Measurements from ENCODE around the gene ZNF547.

The ZNF547 gene

GRCh38 chr19:57377498-57378146 lies 14.3 kb downstream of the ZNF547 start:
- Histone ChIP-seq H3K36me3 (ENCODE audit: control insufficient read depth in 2 of 2, insufficient read depth in 1 of 2, low read length in 2 of 2) (peaks cover 14 to 50% of the 10 kb centered on the region in 2 experiments), H3K4me1 (ENCODE audit: control insufficient read depth, insufficient read depth, low read length) (no peaks in the 10 kb centered on the region), H3K27ac (ENCODE audit: extremely low read depth, low read depth, low read length) (no peak overlapping the region), H3K9me3 (ENCODE audit: control insufficient read depth, insufficient read depth, low read depth, low read length) (peaks cover 6% of the 10 kb centered on the region; the same call in 1 of the 2 replicates), H3K4me3 (ENCODE audit: low read depth, low read length) (no peak overlapping the region)
- ChIA-PET CTCF (no interaction called here), POLR2A (no interaction called here)
- peak; percentile 82 for TF ChIP-seq SETDB1 (IDR thresholded peaks at IDR 0.05; ENCODE audit: insufficient read length, low read length)
- TF ChIP-seq, protein P1, sequence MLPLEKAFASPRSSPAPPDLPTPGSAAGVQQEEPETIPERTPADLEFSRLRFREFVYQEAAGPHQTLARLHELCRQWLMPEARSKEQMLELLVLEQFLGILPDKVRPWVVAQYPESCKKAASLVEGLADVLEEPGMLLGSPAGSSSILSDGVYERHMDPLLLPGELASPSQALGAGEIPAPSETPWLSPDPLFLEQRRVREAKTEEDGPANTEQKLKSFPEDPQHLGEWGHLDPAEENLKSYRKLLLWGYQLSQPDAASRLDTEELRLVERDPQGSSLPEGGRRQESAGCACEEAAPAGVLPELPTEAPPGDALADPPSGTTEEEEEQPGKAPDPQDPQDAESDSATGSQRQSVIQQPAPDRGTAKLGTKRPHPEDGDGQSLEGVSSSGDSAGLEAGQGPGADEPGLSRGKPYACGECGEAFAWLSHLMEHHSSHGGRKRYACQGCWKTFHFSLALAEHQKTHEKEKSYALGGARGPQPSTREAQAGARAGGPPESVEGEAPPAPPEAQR (tag by site-specific recombination; IDR thresholded peaks at IDR 0.05) = no peak
- TF ChIP-seq, protein P2, sequence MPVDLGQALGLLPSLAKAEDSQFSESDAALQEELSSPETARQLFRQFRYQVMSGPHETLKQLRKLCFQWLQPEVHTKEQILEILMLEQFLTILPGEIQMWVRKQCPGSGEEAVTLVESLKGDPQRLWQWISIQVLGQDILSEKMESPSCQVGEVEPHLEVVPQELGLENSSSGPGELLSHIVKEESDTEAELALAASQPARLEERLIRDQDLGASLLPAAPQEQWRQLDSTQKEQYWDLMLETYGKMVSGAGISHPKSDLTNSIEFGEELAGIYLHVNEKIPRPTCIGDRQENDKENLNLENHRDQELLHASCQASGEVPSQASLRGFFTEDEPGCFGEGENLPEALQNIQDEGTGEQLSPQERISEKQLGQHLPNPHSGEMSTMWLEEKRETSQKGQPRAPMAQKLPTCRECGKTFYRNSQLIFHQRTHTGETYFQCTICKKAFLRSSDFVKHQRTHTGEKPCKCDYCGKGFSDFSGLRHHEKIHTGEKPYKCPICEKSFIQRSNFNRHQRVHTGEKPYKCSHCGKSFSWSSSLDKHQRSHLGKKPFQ (tag by site-specific recombination; IDR thresholded peaks at IDR 0.05) = 0 out of 2 replicates have a peak, but pooled peaks have one; percentile 15
- no peak for TF ChIP-seq ZNF561 (tag by site-specific recombination; IDR thresholded peaks at IDR 0.05; ENCODE audit: borderline replicate concordance)
- TF ChIP-seq ZNF404 (tag by site-specific recombination; IDR thresholded peaks at IDR 0.05) = no peak
- no peak for TF ChIP-seq ZNF274 (IDR thresholded peaks at IDR 0.05; ENCODE audit: low read length)
- TF ChIP-seq ZNF274 (tag by site-specific recombination; IDR thresholded peaks at IDR 0.05; ENCODE audit: borderline replicate concordance) = peak; percentile 71; the same call in 1 of the 2 replicates
- no peak for TF ChIP-seq ZFP37 (tag by site-specific recombination; IDR thresholded peaks at IDR 0.05)
- TF ChIP-seq, protein P3, sequence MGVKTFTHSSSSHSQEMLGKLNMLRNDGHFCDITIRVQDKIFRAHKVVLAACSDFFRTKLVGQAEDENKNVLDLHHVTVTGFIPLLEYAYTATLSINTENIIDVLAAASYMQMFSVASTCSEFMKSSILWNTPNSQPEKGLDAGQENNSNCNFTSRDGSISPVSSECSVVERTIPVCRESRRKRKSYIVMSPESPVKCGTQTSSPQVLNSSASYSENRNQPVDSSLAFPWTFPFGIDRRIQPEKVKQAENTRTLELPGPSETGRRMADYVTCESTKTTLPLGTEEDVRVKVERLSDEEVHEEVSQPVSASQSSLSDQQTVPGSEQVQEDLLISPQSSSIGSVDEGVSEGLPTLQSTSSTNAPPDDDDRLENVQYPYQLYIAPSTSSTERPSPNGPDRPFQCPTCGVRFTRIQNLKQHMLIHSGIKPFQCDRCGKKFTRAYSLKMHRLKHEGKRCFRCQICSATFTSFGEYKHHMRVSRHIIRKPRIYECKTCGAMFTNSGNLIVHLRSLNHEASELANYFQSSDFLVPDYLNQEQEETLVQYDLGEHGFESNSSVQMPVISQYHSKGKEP (tag by site-specific recombination; IDR thresholded peaks at IDR 0.05) = no peak
- TF ChIP-seq ZBTB10 (tag by site-specific recombination; IDR thresholded peaks at IDR 0.05) = no peak
- no peak for TF ChIP-seq KLF1 (tag by site-specific recombination; IDR thresholded peaks at IDR 0.05)

DNA sequence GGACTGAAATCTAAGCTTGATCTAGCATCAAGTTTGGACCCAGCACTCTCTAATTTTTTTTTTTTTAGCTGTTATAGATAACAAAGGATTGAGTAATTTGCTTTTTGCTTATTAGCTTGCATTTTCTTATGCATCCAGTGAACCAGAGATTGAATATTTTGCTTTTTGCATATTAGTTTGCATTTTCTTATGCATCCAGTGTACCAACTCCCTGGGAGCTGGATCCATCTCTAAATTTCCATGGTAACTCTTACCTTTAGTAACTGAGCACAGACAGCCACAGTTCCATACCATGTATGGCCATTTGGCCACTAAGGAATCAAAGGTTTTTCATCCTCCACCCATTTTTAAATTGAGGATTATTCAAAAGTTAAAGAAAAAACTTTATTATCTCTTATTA lies 17.6 kb downstream of the ZNF547 start:
- no peaks in the 10 kb centered on the region for H3K4me1 ChIP-seq (ENCODE audit: control insufficient read depth, insufficient read depth, low read length)
- peaks cover 6% of the 10 kb centered on the region; the same call in 1 of the 2 replicates for H3K9me3 ChIP-seq (ENCODE audit: control insufficient read depth, insufficient read depth, low read depth, low read length)
- no peak overlapping the region for H3K4me3 ChIP-seq (ENCODE audit: low read depth, low read length)
- POLR2A ChIA-PET = interaction anchor here (0.6 kb wide), 1 partner anchor 31 kb away, joined by 3 read pairs; no protein-coding TSS in a partner anchor
- no peak overlapping the region for H3K27ac ChIP-seq (ENCODE audit: extremely low read depth, low read depth, low read length)
- H3K36me3 ChIP-seq (ENCODE audit: control insufficient read depth in 2 of 2, insufficient read depth in 1 of 2, low read length in 2 of 2) = peaks cover 6 to 25% of the 10 kb centered on the region in 2 experiments
- CTCF ChIA-PET = no interaction called here
- TF ChIP-seq ZNF423 (tag by site-specific recombination; IDR thresholded peaks at IDR 0.05) = no peak
- TF ChIP-seq, protein P3 (tag by site-specific recombination; IDR thresholded peaks at IDR 0.05) = no peak
- TF ChIP-seq, protein P4, sequence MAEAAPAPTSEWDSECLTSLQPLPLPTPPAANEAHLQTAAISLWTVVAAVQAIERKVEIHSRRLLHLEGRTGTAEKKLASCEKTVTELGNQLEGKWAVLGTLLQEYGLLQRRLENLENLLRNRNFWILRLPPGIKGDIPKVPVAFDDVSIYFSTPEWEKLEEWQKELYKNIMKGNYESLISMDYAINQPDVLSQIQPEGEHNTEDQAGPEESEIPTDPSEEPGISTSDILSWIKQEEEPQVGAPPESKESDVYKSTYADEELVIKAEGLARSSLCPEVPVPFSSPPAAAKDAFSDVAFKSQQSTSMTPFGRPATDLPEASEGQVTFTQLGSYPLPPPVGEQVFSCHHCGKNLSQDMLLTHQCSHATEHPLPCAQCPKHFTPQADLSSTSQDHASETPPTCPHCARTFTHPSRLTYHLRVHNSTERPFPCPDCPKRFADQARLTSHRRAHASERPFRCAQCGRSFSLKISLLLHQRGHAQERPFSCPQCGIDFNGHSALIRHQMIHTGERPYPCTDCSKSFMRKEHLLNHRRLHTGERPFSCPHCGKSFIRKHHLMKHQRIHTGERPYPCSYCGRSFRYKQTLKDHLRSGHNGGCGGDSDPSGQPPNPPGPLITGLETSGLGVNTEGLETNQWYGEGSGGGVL (tag by site-specific recombination; IDR thresholded peaks at IDR 0.05) = no peak
- TF ChIP-seq SP3 (tag by site-specific recombination; IDR thresholded peaks at IDR 0.05) = no peak
- no peak for TF ChIP-seq ZNF529 (tag by site-specific recombination; IDR thresholded peaks at IDR 0.05; ENCODE audit: insufficient replicate concordance)
- no peak for TF ChIP-seq ZBTB10 (tag by site-specific recombination; IDR thresholded peaks at IDR 0.05)

Measured in HEK293 (cell line).